ENCODE results near the gene MATN1. TPM values are rescaled to one million over a fixed set of nuclear protein-coding genes. Genes with fewer than 3 reads are reported as not detected.

Gene MATN1
- polyA plus RNA-seq, 1 experiment: 0.12 TPM

DNA sequence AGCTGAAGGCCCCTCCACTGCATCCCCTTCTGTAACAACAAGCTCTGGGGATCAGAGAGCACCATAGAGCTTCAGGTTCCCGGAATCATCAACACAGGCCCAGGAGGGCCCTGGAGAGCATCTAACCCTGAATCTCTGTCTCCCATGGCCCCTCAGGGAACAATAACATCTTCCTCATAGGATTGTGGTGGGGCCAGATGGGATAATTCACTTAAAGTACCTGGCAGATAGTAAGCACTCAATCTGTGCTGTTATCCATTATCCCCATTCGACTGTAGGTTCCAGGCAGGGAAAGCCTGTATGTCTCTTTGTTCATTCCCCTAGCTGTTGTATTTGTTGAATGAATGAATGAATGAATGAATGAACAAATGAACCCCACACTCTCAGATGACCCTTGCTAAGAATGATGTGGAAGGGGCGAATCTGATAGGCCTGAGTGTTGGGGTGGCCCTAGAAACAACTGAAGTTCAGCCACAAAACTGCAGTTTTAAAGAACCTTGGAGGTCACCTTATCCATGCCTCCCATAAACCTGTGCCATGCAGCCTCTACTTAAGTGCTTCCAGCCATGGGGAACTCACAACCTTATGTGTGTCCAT, 19.7 kb upstream of the MATN1 start:
- TF ChIP-seq, protein P1, sequence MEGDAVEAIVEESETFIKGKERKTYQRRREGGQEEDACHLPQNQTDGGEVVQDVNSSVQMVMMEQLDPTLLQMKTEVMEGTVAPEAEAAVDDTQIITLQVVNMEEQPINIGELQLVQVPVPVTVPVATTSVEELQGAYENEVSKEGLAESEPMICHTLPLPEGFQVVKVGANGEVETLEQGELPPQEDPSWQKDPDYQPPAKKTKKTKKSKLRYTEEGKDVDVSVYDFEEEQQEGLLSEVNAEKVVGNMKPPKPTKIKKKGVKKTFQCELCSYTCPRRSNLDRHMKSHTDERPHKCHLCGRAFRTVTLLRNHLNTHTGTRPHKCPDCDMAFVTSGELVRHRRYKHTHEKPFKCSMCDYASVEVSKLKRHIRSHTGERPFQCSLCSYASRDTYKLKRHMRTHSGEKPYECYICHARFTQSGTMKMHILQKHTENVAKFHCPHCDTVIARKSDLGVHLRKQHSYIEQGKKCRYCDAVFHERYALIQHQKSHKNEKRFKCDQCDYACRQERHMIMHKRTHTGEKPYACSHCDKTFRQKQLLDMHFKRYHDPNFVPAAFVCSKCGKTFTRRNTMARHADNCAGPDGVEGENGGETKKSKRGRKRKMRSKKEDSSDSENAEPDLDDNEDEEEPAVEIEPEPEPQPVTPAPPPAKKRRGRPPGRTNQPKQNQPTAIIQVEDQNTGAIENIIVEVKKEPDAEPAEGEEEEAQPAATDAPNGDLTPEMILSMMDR (IDR thresholded peaks at IDR 0.05; ENCODE audit: low read depth, low read length): no peak
- Histone ChIP-seq H3K27me3 (ENCODE audit: control insufficient read depth, insufficient read depth, low read length) (peaks cover 16% of the 10 kb centered on the region), H3K4me3 (ENCODE audit: low read depth, low read length) (no peak overlapping the region), H3K9me3 (ENCODE audit: control insufficient read depth, insufficient read depth, low read length) (peaks cover 1% of the 10 kb centered on the region; the same call in 1 of the 2 replicates), H3K27ac (ENCODE audit: low read depth, low read length) (no peak overlapping the region)
- POLR2A ChIA-PET: no interaction called here
- CTCF ChIA-PET: interaction anchor here (1.3 to 1.6 kb wide), 2 partner anchors 37 to 39 kb away, joined by 3 to 7 read pairs; no protein-coding TSS in a partner anchor
- no peak for DNase-seq (ENCODE audit: low read depth, low spot score)

DNA sequence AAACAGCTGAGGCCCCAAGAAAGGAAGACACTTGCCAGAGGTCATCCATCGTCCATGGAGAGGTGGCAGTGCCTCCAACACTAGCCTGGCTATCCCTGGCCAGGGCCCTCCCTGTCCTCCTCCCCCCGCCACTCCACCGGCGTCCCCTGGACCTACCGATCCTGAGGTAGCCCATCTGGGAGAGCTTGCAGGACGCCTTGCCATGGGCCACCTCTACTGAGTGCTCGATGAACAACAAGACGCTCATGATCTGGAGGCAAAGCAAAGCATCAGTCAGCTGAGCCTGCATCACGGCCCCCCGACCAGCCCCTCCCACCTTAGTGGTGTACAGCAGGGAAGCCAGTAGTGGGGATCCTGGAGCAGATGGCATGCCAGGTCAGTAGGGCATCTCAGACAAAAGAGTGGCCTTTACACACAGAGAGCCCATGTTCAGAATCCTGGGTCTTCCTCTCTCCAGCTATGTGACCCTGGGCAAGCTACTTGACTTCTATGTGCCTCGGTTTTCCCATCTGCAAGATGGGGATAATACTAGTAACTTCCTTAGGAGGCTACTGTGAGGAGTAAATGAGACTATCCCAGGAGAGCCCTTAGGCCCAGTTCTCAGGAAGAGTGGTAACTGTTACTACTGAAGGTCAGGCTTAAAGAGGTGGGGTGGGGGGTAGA, 19.0 kb upstream of the MATN1 start:
- no peak for DNase-seq (ENCODE audit: low read depth, low spot score)
- H3K4me3 ChIP-seq (ENCODE audit: low read depth, low read length): no peak overlapping the region
- peaks cover 5% of the 10 kb centered on the region; the same call in 1 of the 2 replicates for H3K9me3 ChIP-seq (ENCODE audit: control insufficient read depth, insufficient read depth, low read length)
- H3K27ac ChIP-seq (ENCODE audit: low read depth, low read length): no peak overlapping the region
- POLR2A ChIA-PET: no interaction called here
- TF ChIP-seq, protein P1 (IDR thresholded peaks at IDR 0.05; ENCODE audit: low read depth, low read length): no peak
- CTCF ChIA-PET: interaction anchor here (1.3 to 1.6 kb wide), 2 partner anchors 37 to 40 kb away, joined by 3 to 7 read pairs; no protein-coding TSS in a partner anchor
- H3K27me3 ChIP-seq (ENCODE audit: control insufficient read depth, insufficient read depth, low read length): peaks cover 20% of the 10 kb centered on the region

DNA sequence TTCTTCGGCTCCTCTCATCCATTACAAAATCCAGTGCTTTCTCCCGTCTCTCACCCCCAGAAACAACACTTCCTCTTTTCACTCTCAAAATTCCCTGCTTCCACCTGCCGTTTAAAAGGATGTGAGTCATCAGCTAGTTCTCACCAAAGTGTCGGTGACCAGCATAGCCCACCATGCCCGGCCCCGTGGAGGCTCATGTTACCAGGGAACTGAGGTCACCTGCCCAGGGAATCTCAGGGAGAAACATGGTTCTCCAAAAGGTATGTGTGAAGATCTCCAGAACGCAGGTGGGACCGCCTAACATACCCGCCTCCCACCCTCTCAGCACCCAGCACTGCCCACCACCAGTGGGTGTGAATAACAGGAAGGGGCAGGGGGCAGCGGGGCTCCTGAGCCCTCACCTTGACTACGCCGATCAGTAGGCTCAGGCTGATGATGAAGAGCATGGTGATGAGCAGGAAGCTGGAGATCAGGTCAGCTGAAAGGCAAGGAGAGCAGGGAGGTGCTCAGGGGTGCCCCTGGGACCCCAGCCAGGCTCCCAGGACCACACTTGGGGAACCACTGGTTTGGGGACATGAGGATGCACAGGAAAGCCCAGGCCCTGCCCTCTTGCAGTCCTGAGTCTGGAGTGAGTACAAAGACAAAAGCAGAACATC, 18.0 kb upstream of the MATN1 start:
- Histone ChIP-seq H3K4me3 (ENCODE audit: low read depth, low read length) (no peak overlapping the region), H3K9me3 (ENCODE audit: control insufficient read depth, insufficient read depth, low read length) (peaks cover 5% of the 10 kb centered on the region; the same call in 1 of the 2 replicates), H3K27me3 (ENCODE audit: control insufficient read depth, insufficient read depth, low read length) (peaks cover 20% of the 10 kb centered on the region), H3K27ac (ENCODE audit: low read depth, low read length) (no peak overlapping the region)
- TF ChIP-seq, protein P1 (IDR thresholded peaks at IDR 0.05; ENCODE audit: low read depth, low read length): no peak
- ChIA-PET POLR2A (no interaction called here), CTCF (no interaction called here)
- no peak for DNase-seq (ENCODE audit: low read depth, low spot score)

DNA sequence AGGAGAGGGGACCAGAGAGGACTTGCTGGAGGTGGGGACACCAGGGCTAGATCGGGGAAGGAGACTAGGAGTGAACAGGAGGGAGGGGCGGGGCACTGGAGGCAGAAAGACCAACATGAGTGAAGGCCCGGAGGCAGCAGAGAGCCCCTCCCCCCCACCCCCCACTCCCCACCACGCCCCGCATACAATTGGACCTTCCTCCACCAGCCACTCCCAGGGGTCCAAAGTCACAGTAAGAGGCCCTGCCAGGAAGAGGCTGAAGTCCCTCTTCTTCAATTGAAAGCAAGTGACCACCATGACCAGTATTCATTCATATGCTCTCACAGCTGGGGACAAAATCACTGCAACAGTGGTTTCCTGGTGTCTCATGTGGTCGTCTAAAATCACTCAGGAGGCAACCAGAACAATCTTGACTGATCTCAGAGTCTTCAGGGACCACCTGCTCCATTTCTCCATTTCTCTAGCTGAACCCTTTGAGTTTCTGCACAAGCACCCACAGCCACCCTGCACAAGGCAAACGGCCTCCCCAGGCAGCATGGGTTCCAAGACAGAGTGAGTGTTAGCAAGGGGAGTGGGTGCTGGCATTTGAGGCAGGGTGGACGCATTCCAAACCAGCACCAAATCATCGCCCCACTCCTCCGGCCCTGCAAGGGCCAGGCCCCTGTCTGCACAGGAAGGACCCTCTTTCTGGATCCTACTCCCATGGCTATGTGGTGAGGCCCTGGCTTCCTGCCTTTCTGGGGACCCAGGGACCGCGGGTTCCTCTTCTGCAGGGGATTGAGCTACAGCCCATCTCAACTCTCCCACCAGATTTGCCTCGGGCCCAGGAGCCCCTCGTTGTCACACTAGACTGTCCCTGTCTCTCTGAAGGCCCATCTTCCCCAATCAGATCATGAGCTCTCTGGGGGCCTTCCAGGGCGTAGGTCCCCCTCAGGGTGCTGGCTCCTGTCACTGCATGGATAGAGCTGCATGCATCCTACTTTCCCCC, 17.2 kb upstream of the MATN1 start:
- DNase-seq (ENCODE audit: low read depth, low spot score): no peak
- ChIA-PET CTCF (no interaction called here), POLR2A (no interaction called here)
- Histone ChIP-seq H3K27me3 (ENCODE audit: control insufficient read depth, insufficient read depth, low read length) (peaks cover 20% of the 10 kb centered on the region), H3K27ac (ENCODE audit: low read depth, low read length) (no peak overlapping the region), H3K9me3 (ENCODE audit: control insufficient read depth, insufficient read depth, low read length) (peaks cover 5% of the 10 kb centered on the region; the same call in 1 of the 2 replicates), H3K4me3 (ENCODE audit: low read depth, low read length) (no peak overlapping the region)
- TF ChIP-seq, protein P1 (IDR thresholded peaks at IDR 0.05; ENCODE audit: low read depth, low read length): no peak
